Ishikawa (cell line): ENCODE results near the gene SPOP.

Source experiments
- CEBPB ChIP-seq: IDR thresholded peaks from 2 replicates; pipeline ENCODE4 v1.6.1; 2012
- CREB1 ChIP-seq: IDR thresholded peaks from 2 replicates; pipeline ENCODE4 v1.6.1; 2012; ENCODE audit warnings: low read depth
- EGR1 ChIP-seq: IDR thresholded peaks from 2 replicates; pipeline ENCODE4 v1.6.1; 2012
- EP300 ChIP-seq: IDR thresholded peaks from 2 replicates; pipeline ENCODE4 v1.6.1; 2012; ENCODE audit warnings: borderline replicate concordance
- FOXM1 ChIP-seq: IDR thresholded peaks from 2 replicates; pipeline ENCODE4 v1.6.1; 2012; ENCODE audit warnings: low read depth, borderline replicate concordance
- MAX ChIP-seq: IDR thresholded peaks from 2 replicates; pipeline ENCODE4 v1.6.1; 2012
- NFIC ChIP-seq: IDR thresholded peaks from 2 replicates; pipeline ENCODE4 v1.6.1; 2012
- RAD21 ChIP-seq: IDR thresholded peaks from 2 replicates; pipeline ENCODE4 v1.6.1; 2012; ENCODE audit warnings: low read depth
- REST ChIP-seq: IDR thresholded peaks from 2 replicates; pipeline ENCODE4 v1.6.1; 2012; ENCODE audit warnings: low read depth, mild to moderate bottlenecking
- TAF1 ChIP-seq: IDR thresholded peaks from 2 replicates; pipeline ENCODE4 v1.6.1; 2012; ENCODE audit warnings: low read depth, mild to moderate bottlenecking
- TCF12 ChIP-seq: IDR thresholded peaks from 2 replicates; pipeline ENCODE4 v1.6.1; 2012; ENCODE audit warnings: low read depth
- TEAD4 ChIP-seq: IDR thresholded peaks from 2 replicates; pipeline ENCODE4 v1.6.1; 2012
- USF1 ChIP-seq: IDR thresholded peaks from 2 replicates; pipeline ENCODE4 v1.6.1; 2012
- YY1 ChIP-seq: IDR thresholded peaks from 2 replicates; pipeline ENCODE4 v1.6.1; 2012; ENCODE audit warnings: low read depth
- ZBTB7A ChIP-seq: IDR thresholded peaks from 2 replicates; pipeline ENCODE4 v1.6.1; 2012; ENCODE audit warnings: low read depth

The SPOP gene

GRCh38 chr17:49635121-49635520 is 42.8 kb downstream of the SPOP start:
- TF ChIP-seq TCF12 (no peak), RAD21 (no peak), USF1 (no peak), REST (no peak), NFIC (no peak), FOXM1 (no peak), TAF1 (no peak), ZBTB7A (no peak), TEAD4 (no peak), YY1 (no peak), EP300 (no peak)

- no peak for TF ChIP-seq TAF1
- no peak for TF ChIP-seq EP300
- TF ChIP-seq ZBTB7A, result no peak
- no peak for TF ChIP-seq RAD21
- TF ChIP-seq FOXM1, result no peak
- TF ChIP-seq EGR1, result no peak
- no peak for TF ChIP-seq TEAD4
- no peak for TF ChIP-seq NFIC
- no peak for TF ChIP-seq REST
- TF ChIP-seq CREB1, result no peak
These were observed 43.4 kb downstream of the SPOP start for GRCh38 chr17:49634485-49634860.

GRCh38 chr17:49633762-49634484 is 44.0 kb downstream of the SPOP start:
- TF ChIP-seq TAF1 (no peak), USF1 (no peak), CEBPB (no peak), ZBTB7A (no peak), EGR1 (no peak), YY1 (no peak), TCF12 (no peak), NFIC (no peak), CREB1 (no peak), EP300 (no peak), RAD21 (no peak), MAX (no peak), TEAD4 (no peak), REST (no peak), FOXM1 (no peak)

GRCh38 chr17:49633250-49633649 is 44.6 kb downstream of the SPOP start:
- no peak for TF ChIP-seq USF1
- TF ChIP-seq NFIC, result no peak
- no peak for TF ChIP-seq FOXM1
- no peak for TF ChIP-seq CREB1
- TF ChIP-seq ZBTB7A, result no peak
- no peak for TF ChIP-seq RAD21
- no peak for TF ChIP-seq TEAD4
- no peak for TF ChIP-seq CEBPB
- no peak for TF ChIP-seq EGR1
- TF ChIP-seq EP300, result no peak
- no peak for TF ChIP-seq YY1
- no peak for TF ChIP-seq REST
- TF ChIP-seq TCF12, result no peak
- TF ChIP-seq TAF1, result no peak
- TF ChIP-seq MAX, result no peak
